Natural killer cell treated with Interleukin-12 subunit alpha and Interleukin-12 subunit beta and Interleukin-15 and Interleukin-18, amount 100 ng/mL, for 72 hours (primary cell): ENCODE measurements around the gene SMC2. TPM values are rescaled to one million over a fixed set of nuclear protein-coding genes. Genes with fewer than 3 reads are reported as not detected.
A peak's percentile ranks its signal among the peaks of the same experiment; 100 is the strongest.

ENCODE experiments used
- ATAC-seq, 2 donors: fragments of 150-1000 bp; cut with Tn5 transposase in 1 of 2; sonication (Bioruptor Pico), chemical (Tn5 transposase) in 1 of 2; 2 replicates each; pipeline ENCODE4 v1.10.0; 2021
- DNase-seq: peaks from one replicate; pipeline ENCODE4 v3.0.0; 2022; ENCODE audit warnings: low spot score
- H3K27ac Mint-ChIP-seq, 2 donors: 1 replicate in 1 of 2; 2 replicates in 1 of 2; pipeline ENCODE4 v1.8.0; 2022; ENCODE audit warnings: mixed read lengths in 2 of 2, mild to moderate bottlenecking in 1 of 2, moderate library complexity in 1 of 2
- H3K27me3 Mint-ChIP-seq, 2 donors: 1 replicate in 1 of 2; 2 replicates in 1 of 2; pipeline ENCODE4 v1.8.0; 2022; ENCODE audit warnings: mixed read lengths in 2 of 2
- H3K36me3 Mint-ChIP-seq: one replicate; pipeline ENCODE4 v1.8.0; 2022; ENCODE audit warnings: mixed read lengths
- H3K4me1 Mint-ChIP-seq, 2 donors: 1 replicate in 1 of 2; 2 replicates in 1 of 2; pipeline ENCODE4 v1.8.0; 2022; ENCODE audit warnings: low read depth in 2 of 2, mixed read lengths in 2 of 2, mild to moderate bottlenecking in 1 of 2
- H3K4me3 Mint-ChIP-seq: one replicate; pipeline ENCODE4 v1.8.0; 2022; ENCODE audit warnings: mixed read lengths
- H3K9me3 Mint-ChIP-seq: 2 replicates; pipeline ENCODE4 v1.8.0; 2022; ENCODE audit warnings: mixed read lengths
- total RNA-seq, 2 donors: library from RNA; stranded (reverse); gene quantifications; one replicate each; pipeline ENCODE4 v1.2.3, GENCODE V29; 2022

The SMC2 gene
- total RNA-seq: 10 to 100 TPM; 34.4 to 54.0 TPM

- peaks cover 8 to 14% of the 10 kb centered on the region in 2 donors for H3K27me3 Mint-ChIP-seq
- H3K4me1 Mint-ChIP-seq: peaks cover 7 to 33% of the 10 kb centered on the region in 2 donors
- DNase-seq (peak; percentile 93), ATAC-seq (peak; percentile 97 to 98)
- H3K9me3 Mint-ChIP-seq: no peaks in the 10 kb centered on the region
- H3K36me3 Mint-ChIP-seq: peaks cover 5% of the 10 kb centered on the region
- H3K4me3 Mint-ChIP-seq: peak within 1 kb of the TSS; percentile 97
- peak within 1 kb of the TSS; percentile 98 to 99 for H3K27ac Mint-ChIP-seq
These were observed at the start of gene SMC2 for GRCh38 chr9:104093647-104094533. TSS of gene SMC2 (plus strand) at chr9:104094309. CDS start at chr9:104095385, 1,076 bp downstream.

GRCh38 chr9:104068546-104068945, 25.6 kb upstream of the SMC2 start:
- peaks cover 3 to 7% of the 10 kb centered on the region in 2 donors for H3K27me3 Mint-ChIP-seq
- no peak overlapping the region for H3K4me3 Mint-ChIP-seq
- H3K27ac Mint-ChIP-seq: no peak overlapping the region

GRCh38 chr9:104069288-104069687, 24.8 kb upstream of the SMC2 start:
- no peak overlapping the region for H3K27ac Mint-ChIP-seq
- ATAC-seq: no peak
- H3K27me3 Mint-ChIP-seq: peaks cover 7% of the 10 kb centered on the region in 2 donors
- no peaks in the 10 kb centered on the region for H3K9me3 Mint-ChIP-seq
- H3K36me3 Mint-ChIP-seq: no peaks in the 10 kb centered on the region
- H3K4me1 Mint-ChIP-seq: no peaks in the 10 kb centered on the region
- no peak for DNase-seq
- no peak overlapping the region for H3K4me3 Mint-ChIP-seq

More at GRCh38 chr9:104068546-104068945, 25.6 kb upstream of the SMC2 start:
- no peaks in the 10 kb centered on the region for H3K9me3 Mint-ChIP-seq
- no peak for DNase-seq
- no peaks in the 10 kb centered on the region for H3K36me3 Mint-ChIP-seq
- ATAC-seq: no peak
- H3K4me1 Mint-ChIP-seq: no peaks in the 10 kb centered on the region

- Mint-ChIP-seq H3K4me1 (no peaks in the 10 kb centered on the region), H3K36me3 (no peaks in the 10 kb centered on the region), H3K9me3 (no peaks in the 10 kb centered on the region), H3K4me3 (no peak overlapping the region), H3K27me3 (peaks cover 9 to 23% of the 10 kb centered on the region in 2 donors), H3K27ac (no peak overlapping the region)
- DNase-seq (no peak), ATAC-seq (no peak)
These were observed 22.5 kb upstream of the SMC2 start for GRCh38 chr9:104071589-104071988.

- peaks cover 9 to 36% of the 10 kb centered on the region in 2 donors for H3K27me3 Mint-ChIP-seq
- no peaks in the 10 kb centered on the region for H3K36me3 Mint-ChIP-seq
- no peak overlapping the region for H3K4me3 Mint-ChIP-seq
- no peaks in the 10 kb centered on the region for H3K4me1 Mint-ChIP-seq
- H3K9me3 Mint-ChIP-seq: no peaks in the 10 kb centered on the region
- no peak for ATAC-seq
- no peak overlapping the region for H3K27ac Mint-ChIP-seq
- DNase-seq: no peak
These were observed 20.9 kb upstream of the SMC2 start for GRCh38 chr9:104073098-104073769.

- Mint-ChIP-seq H3K27me3 (peaks cover 9 to 42% of the 10 kb centered on the region in 2 donors), H3K36me3 (peaks cover under 1% of the 10 kb centered on the region), H3K4me3 (no peak overlapping the region), H3K27ac (no peak overlapping the region), H3K9me3 (no peaks in the 10 kb centered on the region), H3K4me1 (no peaks in the 10 kb centered on the region)
- ATAC-seq: no peak
- DNase-seq: no peak
These were observed 20.4 kb upstream of the SMC2 start for GRCh38 chr9:104073770-104074133.

- Mint-ChIP-seq H3K4me3 (no peak overlapping the region), H3K27me3 (peaks cover 9 to 49% of the 10 kb centered on the region in 2 donors)
These were observed 19.2 kb upstream of the SMC2 start for GRCh38 chr9:104074876-104075275.

GRCh38 chr9:104075801-104076753, 18.0 kb upstream of the SMC2 start:
- H3K36me3 Mint-ChIP-seq: peaks cover 4% of the 10 kb centered on the region
- H3K4me3 Mint-ChIP-seq: no peak overlapping the region
- ATAC-seq (no peak), DNase-seq (no peak)
- H3K27me3 Mint-ChIP-seq: peaks cover 6 to 50% of the 10 kb centered on the region in 2 donors
- no peaks in the 10 kb centered on the region for H3K4me1 Mint-ChIP-seq
- H3K9me3 Mint-ChIP-seq: no peaks in the 10 kb centered on the region
- H3K27ac Mint-ChIP-seq: no peak overlapping the region

More at GRCh38 chr9:104074876-104075275, 19.2 kb upstream of the SMC2 start:
- H3K27ac Mint-ChIP-seq: no peak overlapping the region
- H3K9me3 Mint-ChIP-seq: no peaks in the 10 kb centered on the region
- peaks cover 4% of the 10 kb centered on the region for H3K36me3 Mint-ChIP-seq
- H3K4me1 Mint-ChIP-seq: no peaks in the 10 kb centered on the region
- DNase-seq (no peak), ATAC-seq (no peak)

- Mint-ChIP-seq H3K4me1 (no peaks in the 10 kb centered on the region), H3K27ac (no peak overlapping the region), H3K27me3 (peaks cover 6 to 49% of the 10 kb centered on the region in 2 donors), H3K9me3 (no peaks in the 10 kb centered on the region), H3K4me3 (no peak overlapping the region), H3K36me3 (peaks cover 4% of the 10 kb centered on the region)
- DNase-seq (no peak), ATAC-seq (no peak)
These were observed 15.5 kb upstream of the SMC2 start for GRCh38 chr9:104078596-104078995.

GRCh38 chr9:104080983-104081382, 13.1 kb upstream of the SMC2 start:
- Mint-ChIP-seq H3K4me3 (no peak overlapping the region), H3K27ac (no peak overlapping the region), H3K36me3 (peaks cover 4% of the 10 kb centered on the region), H3K4me1 (no peaks in the 10 kb centered on the region), H3K27me3 (peaks cover under 1 to 36% of the 10 kb centered on the region in 2 donors), H3K9me3 (no peaks in the 10 kb centered on the region)
- no peak for DNase-seq
- ATAC-seq: no peak

- Mint-ChIP-seq H3K4me1 (no peaks in the 10 kb centered on the region), H3K9me3 (no peaks in the 10 kb centered on the region), H3K4me3 (no peak overlapping the region), H3K27ac (no peak overlapping the region), H3K36me3 (peaks cover 4% of the 10 kb centered on the region), H3K27me3 (peaks cover 4 to 35% of the 10 kb centered on the region in 2 donors)
- DNase-seq (no peak), ATAC-seq (no peak)
These were observed 11.9 kb upstream of the SMC2 start for GRCh38 chr9:104082168-104082567.

GRCh38 chr9:104085525-104085924, 8.6 kb upstream of the SMC2 start:
- no peaks in the 10 kb centered on the region for H3K36me3 Mint-ChIP-seq
- ATAC-seq: no peak
- H3K4me3 Mint-ChIP-seq: no peak overlapping the region
- H3K9me3 Mint-ChIP-seq: no peaks in the 10 kb centered on the region
- peaks cover 17 to 31% of the 10 kb centered on the region in 2 donors for H3K27me3 Mint-ChIP-seq
- no peak overlapping the region for H3K27ac Mint-ChIP-seq
- DNase-seq: no peak
- H3K4me1 Mint-ChIP-seq: no peaks in the 10 kb centered on the region

GRCh38 chr9:104087894-104088293, 6.2 kb upstream of the SMC2 start:
- Mint-ChIP-seq H3K36me3 (no peaks in the 10 kb centered on the region), H3K9me3 (no peaks in the 10 kb centered on the region), H3K27ac (no peak overlapping the region), H3K4me3 (no peak overlapping the region), H3K4me1 (peaks cover 0 to 7% of the 10 kb centered on the region in 2 donors), H3K27me3 (peaks cover 20 to 34% of the 10 kb centered on the region in 2 donors)
- DNase-seq: no peak
- no peak for ATAC-seq
